Smooth muscle cell of the pulmonary artery (primary cell): Measurements from ENCODE around the gene LMNB1. TPM values are rescaled to one million over a fixed set of nuclear protein-coding genes. Genes with fewer than 3 reads are reported as not detected.

Source experiments
- total RNA-seq: library from RNA; depleted of rRNA; stranded (reverse); fragments of >200 nt; gene quantifications from 2 replicates; pipeline ENCODE4 v1.2.3, GENCODE V29; 2014

LMNB1 gene
- total RNA-seq: 7.0 and 13.6 TPM in 2 replicates

GRCh38 chr5:126776499-126777256 is at the start of gene LMNB1:
LMNB1 (plus strand) TSS chr5:126777136; CDS start chr5:126777509, 373 bp downstream.

Other genes with a start within 250 kb of the LMNB1 start
- 34.6 and 37.1 TPM in 2 replicates for gene ALDH7A1, start 181.9 kb upstream of the LMNB1 start, total RNA-seq
- 37.1 and 41.4 TPM in 2 replicates for gene PHAX, start 176.2 kb upstream of the LMNB1 start, total RNA-seq